ENCODE data around the gene CRTAC1. TPM values are rescaled to one million over a fixed set of nuclear protein-coding genes. Genes with fewer than 3 reads are reported as not detected.

Gene CRTAC1
- total and polyA plus RNA-seq, 2 experiments from 2014 or later: 0.47 to 1.2 TPM

DNA sequence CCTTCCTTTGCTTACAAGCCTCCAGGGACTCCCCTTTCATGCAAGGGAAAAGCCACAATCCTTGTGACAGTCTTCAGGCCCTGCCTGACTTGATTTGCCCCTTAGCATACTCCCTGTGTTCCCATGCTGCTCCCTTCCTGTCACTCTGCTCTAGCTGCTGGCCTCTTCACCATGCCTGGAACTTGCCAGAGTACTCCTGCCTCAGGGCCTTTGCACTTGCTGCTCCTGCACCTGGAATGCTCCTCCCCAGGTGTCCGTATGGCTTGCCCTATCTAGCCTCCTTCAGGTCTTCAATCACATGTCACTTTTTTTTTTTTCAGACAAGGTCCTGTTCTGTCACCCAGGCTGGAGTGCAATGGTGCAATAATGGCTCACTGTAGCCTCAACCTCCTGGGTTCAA is 203.5 kb downstream of the CRTAC1 start:
- DNase-seq (ENCODE audit: low spot score): no peak
- no peaks in the 10 kb centered on the region for H3K79me2 ChIP-seq (replicated peaks; ENCODE audit: insufficient read depth)
- Mint-ChIP-seq H3K4me1 (peaks cover 7% of the 10 kb centered on the region; the same call in 2 of the 3 replicates), H3K4me3 (no peak overlapping the region), H3K27ac (no peak overlapping the region), H3K36me3 (ENCODE audit: low read depth) (no peaks in the 10 kb centered on the region), H3K9me3 (no peaks in the 10 kb centered on the region), H3K27me3 (ENCODE audit: insufficient read depth, low read depth, poor library complexity) (peaks cover 16% of the 10 kb centered on the region)
- no peaks in the 10 kb centered on the region for H3F3A ChIP-seq (replicated peaks; ENCODE audit: low read depth)
- H3K4me3 ChIP-seq: no peak overlapping the region
- H3K27me3 ChIP-seq (ENCODE audit: insufficient read depth): no peaks in the 10 kb centered on the region
- H3K27ac ChIP-seq (ENCODE audit: low read depth): no peak overlapping the region
- H3K4me2 ChIP-seq: no peak overlapping the region
- TF ChIP-seq, protein P1, sequence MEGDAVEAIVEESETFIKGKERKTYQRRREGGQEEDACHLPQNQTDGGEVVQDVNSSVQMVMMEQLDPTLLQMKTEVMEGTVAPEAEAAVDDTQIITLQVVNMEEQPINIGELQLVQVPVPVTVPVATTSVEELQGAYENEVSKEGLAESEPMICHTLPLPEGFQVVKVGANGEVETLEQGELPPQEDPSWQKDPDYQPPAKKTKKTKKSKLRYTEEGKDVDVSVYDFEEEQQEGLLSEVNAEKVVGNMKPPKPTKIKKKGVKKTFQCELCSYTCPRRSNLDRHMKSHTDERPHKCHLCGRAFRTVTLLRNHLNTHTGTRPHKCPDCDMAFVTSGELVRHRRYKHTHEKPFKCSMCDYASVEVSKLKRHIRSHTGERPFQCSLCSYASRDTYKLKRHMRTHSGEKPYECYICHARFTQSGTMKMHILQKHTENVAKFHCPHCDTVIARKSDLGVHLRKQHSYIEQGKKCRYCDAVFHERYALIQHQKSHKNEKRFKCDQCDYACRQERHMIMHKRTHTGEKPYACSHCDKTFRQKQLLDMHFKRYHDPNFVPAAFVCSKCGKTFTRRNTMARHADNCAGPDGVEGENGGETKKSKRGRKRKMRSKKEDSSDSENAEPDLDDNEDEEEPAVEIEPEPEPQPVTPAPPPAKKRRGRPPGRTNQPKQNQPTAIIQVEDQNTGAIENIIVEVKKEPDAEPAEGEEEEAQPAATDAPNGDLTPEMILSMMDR (conservative IDR thresholded peaks at IDR 0.05; ENCODE audit: low read depth in 2 of 2): no peak
- no peak for TF ChIP-seq JUNB (IDR thresholded peaks at IDR 0.05; ENCODE audit: unreplicated experiment)
- H3K4me1 ChIP-seq (ENCODE audit: insufficient read depth): no peaks in the 10 kb centered on the region
- H3K9me2 ChIP-seq (ENCODE audit: insufficient read depth): no peaks in the 10 kb centered on the region
- no peaks in the 10 kb centered on the region for H3K36me3 ChIP-seq (ENCODE audit: insufficient read depth)
- no peaks in the 10 kb centered on the region for H4K20me1 ChIP-seq (replicated peaks; ENCODE audit: insufficient read depth)
- no peak for ATAC-seq
- no peak overlapping the region for H2AFZ ChIP-seq

DNA sequence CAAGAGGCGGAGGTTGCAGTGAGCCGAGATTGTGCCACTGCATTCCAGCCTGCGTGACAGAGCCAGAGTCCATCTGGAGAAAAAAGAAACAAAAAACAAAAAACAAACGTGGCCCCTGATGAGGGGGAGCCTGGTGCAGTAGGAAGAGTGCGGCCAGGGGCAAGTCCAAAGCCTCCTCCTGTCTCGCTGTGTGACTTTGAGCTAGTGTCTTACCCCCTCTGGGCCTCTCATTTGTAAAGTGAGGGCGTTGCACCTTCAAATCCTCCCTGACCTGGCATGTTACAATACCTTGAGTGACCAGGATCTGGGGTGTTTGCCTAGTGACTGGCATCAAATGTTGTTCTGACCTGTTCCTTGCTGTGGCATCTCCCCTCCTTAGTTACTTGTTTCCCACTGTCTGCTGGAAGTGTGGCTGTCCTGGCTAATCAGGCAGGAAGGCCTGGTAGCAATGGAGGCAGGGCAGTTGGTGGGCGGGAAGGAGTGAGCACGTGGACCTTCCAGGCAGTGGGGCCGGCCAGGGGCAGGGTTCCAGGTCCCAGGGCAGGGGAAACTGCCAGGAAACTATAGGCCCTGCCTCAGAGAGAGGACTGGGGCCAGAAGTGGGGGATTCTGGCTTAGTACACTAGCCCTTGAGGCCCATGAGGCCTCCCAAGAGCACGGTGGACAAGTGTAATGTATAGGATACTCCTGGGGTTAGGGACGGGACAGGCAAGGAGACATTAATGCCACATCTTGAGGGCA is 205.2 kb downstream of the CRTAC1 start:
- Histone ChIP-seq H3K9me2 (ENCODE audit: insufficient read depth) (no peaks in the 10 kb centered on the region), H2AFZ (no peak overlapping the region), H4K20me1 (replicated peaks; ENCODE audit: insufficient read depth) (no peaks in the 10 kb centered on the region), H3K79me2 (replicated peaks; ENCODE audit: insufficient read depth) (no peaks in the 10 kb centered on the region), H3K27me3 (ENCODE audit: insufficient read depth) (no peaks in the 10 kb centered on the region), H3K36me3 (ENCODE audit: insufficient read depth) (no peaks in the 10 kb centered on the region), H3K4me3 (no peak overlapping the region), H3K27ac (ENCODE audit: low read depth) (no peak overlapping the region), H3K4me2 (no peak overlapping the region), H3K4me1 (ENCODE audit: insufficient read depth) (no peaks in the 10 kb centered on the region), H3F3A (replicated peaks; ENCODE audit: low read depth) (no peaks in the 10 kb centered on the region)
- Mint-ChIP-seq H3K27ac (no peak overlapping the region), H3K36me3 (ENCODE audit: low read depth) (no peaks in the 10 kb centered on the region), H3K27me3 (ENCODE audit: insufficient read depth, low read depth, poor library complexity) (peaks cover 12% of the 10 kb centered on the region), H3K4me1 (peaks cover 12% of the 10 kb centered on the region), H3K4me3 (no peak overlapping the region), H3K9me3 (no peaks in the 10 kb centered on the region)
- DNase-seq (ENCODE audit: low spot score) (no peak), ATAC-seq (no peak)
- no peak for TF ChIP-seq ZNF114 (CRISPR knock-in tag; IDR thresholded peaks at IDR 0.05)
- TF ChIP-seq, protein P2, sequence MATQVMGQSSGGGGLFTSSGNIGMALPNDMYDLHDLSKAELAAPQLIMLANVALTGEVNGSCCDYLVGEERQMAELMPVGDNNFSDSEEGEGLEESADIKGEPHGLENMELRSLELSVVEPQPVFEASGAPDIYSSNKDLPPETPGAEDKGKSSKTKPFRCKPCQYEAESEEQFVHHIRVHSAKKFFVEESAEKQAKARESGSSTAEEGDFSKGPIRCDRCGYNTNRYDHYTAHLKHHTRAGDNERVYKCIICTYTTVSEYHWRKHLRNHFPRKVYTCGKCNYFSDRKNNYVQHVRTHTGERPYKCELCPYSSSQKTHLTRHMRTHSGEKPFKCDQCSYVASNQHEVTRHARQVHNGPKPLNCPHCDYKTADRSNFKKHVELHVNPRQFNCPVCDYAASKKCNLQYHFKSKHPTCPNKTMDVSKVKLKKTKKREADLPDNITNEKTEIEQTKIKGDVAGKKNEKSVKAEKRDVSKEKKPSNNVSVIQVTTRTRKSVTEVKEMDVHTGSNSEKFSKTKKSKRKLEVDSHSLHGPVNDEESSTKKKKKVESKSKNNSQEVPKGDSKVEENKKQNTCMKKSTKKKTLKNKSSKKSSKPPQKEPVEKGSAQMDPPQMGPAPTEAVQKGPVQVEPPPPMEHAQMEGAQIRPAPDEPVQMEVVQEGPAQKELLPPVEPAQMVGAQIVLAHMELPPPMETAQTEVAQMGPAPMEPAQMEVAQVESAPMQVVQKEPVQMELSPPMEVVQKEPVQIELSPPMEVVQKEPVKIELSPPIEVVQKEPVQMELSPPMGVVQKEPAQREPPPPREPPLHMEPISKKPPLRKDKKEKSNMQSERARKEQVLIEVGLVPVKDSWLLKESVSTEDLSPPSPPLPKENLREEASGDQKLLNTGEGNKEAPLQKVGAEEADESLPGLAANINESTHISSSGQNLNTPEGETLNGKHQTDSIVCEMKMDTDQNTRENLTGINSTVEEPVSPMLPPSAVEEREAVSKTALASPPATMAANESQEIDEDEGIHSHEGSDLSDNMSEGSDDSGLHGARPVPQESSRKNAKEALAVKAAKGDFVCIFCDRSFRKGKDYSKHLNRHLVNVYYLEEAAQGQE (IDR thresholded peaks at IDR 0.05; ENCODE audit: unreplicated experiment): no peak
- TF ChIP-seq, protein P3, sequence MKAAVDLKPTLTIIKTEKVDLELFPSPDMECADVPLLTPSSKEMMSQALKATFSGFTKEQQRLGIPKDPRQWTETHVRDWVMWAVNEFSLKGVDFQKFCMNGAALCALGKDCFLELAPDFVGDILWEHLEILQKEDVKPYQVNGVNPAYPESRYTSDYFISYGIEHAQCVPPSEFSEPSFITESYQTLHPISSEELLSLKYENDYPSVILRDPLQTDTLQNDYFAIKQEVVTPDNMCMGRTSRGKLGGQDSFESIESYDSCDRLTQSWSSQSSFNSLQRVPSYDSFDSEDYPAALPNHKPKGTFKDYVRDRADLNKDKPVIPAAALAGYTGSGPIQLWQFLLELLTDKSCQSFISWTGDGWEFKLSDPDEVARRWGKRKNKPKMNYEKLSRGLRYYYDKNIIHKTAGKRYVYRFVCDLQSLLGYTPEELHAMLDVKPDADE (IDR thresholded peaks at IDR 0.05): no peak

Measured in GM23338 (cell line).